Brain microvascular endothelial cell (primary cell): ENCODE data around the gene RIPOR3.
A peak's percentile ranks its signal among the peaks of the same experiment; 100 is the strongest.

ENCODE experiments used
- DNase-seq: peaks from one replicate; pipeline ENCODE4 v3.0.0-alpha.2; 2020
- H3K27ac ChIP-seq: fragments of 250-450 bp; sonication (Bioruptor Pico); 2 replicates; pipeline ENCODE4 v1.5.1; 2020; ENCODE audit warnings: mild to moderate bottlenecking, moderate library complexity
- H3K27me3 ChIP-seq: fragments of 250-450 bp; sonication (Bioruptor Pico); replicated peaks from 2 replicates; pipeline ENCODE4 v1.5.1; 2020; ENCODE audit warnings: mild to moderate bottlenecking
- H3K36me3 ChIP-seq: fragments of 250-450 bp; sonication (Bioruptor Pico); replicated peaks from 2 replicates; pipeline ENCODE4 v1.5.1; 2020; ENCODE audit warnings: mild to moderate bottlenecking
- H3K4me3 ChIP-seq: 2 replicates; pipeline ENCODE4 v1.5.1; 2011; ENCODE audit warnings: low read depth, mild to moderate bottlenecking, control low read depth, low read length, moderate library complexity
- in situ Hi-C: cut with HindIII; loops from 2 replicates; pipeline ENCODE4 v1.10.0; 2017; ENCODE audit warnings: low sequenced_read_pairs, low pct_ligation_motif_present
- TF ChIP-seq, protein P1 (sequence below): IDR thresholded peaks from 2 replicates; pipeline ENCODE4 v1.5.1; 2011; ENCODE audit warnings: low read depth, mild to moderate bottlenecking, moderate library complexity, low read length, control low read depth, inconsistent platforms; ENCODE audit errors: missing control alignments

Gene RIPOR3

DNA sequence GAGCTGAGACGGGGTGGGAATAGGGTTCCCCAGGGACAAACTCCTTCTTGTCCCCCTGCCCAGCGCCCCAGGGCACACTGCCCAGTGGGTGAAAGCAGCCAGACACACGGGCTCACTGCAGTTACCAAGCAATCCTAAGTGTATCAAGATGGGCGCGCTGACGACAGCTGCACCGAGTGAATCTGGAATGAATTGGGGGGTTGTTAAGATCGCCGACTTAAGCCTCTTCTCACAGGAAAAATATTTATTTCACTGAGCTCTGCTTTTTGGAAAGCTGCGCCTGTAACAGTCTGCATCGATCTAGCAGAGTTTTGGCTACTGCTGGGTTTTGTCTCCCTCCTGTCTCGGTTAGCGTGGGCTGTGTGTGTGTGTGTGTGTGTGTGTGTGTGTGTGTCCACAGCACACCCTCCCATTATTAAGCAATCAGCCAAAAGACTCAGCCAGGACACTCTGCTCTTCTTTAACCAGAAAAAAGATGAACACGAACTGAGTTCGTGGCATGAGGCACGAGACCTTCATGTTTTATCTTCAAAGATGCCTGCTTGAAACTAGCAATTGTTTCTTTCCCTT, 35.9 kb downstream of the RIPOR3 start:
- no peaks in the 10 kb centered on the region for H3K36me3 ChIP-seq
- in situ Hi-C loops = no loop called here
- no peaks in the 10 kb centered on the region for H3K27me3 ChIP-seq
- H3K27ac ChIP-seq = no peak overlapping the region
- H3K4me3 ChIP-seq = peak overlapping the region; percentile 17
- TF ChIP-seq, protein P1, sequence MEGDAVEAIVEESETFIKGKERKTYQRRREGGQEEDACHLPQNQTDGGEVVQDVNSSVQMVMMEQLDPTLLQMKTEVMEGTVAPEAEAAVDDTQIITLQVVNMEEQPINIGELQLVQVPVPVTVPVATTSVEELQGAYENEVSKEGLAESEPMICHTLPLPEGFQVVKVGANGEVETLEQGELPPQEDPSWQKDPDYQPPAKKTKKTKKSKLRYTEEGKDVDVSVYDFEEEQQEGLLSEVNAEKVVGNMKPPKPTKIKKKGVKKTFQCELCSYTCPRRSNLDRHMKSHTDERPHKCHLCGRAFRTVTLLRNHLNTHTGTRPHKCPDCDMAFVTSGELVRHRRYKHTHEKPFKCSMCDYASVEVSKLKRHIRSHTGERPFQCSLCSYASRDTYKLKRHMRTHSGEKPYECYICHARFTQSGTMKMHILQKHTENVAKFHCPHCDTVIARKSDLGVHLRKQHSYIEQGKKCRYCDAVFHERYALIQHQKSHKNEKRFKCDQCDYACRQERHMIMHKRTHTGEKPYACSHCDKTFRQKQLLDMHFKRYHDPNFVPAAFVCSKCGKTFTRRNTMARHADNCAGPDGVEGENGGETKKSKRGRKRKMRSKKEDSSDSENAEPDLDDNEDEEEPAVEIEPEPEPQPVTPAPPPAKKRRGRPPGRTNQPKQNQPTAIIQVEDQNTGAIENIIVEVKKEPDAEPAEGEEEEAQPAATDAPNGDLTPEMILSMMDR = no peak
- DNase-seq = no peak

DNA sequence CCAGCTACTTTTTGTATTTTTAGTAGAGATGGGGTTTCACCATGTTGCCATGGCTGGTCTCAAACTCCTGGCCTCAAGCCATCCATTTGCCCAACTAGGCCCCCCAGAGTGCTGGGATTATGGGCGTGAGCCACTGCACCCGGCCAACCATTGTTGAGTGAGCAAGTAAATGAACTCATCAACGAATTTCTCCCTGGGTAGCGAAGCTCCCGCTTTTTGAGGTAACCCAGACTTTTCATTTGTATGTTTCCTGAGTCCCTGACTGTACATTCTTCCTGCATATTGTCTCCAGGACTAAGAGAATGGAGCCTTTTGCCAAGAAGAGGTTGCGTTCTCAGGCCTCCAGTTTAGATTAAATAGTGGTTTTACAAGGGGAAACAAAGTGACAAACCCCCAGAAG, 36.4 kb downstream of the RIPOR3 start:
- H3K27ac ChIP-seq = no peak overlapping the region
- no peak for DNase-seq
- H3K27me3 ChIP-seq = no peaks in the 10 kb centered on the region
- H3K36me3 ChIP-seq = no peaks in the 10 kb centered on the region
- in situ Hi-C loops = no loop called here
- no peak overlapping the region for H3K4me3 ChIP-seq
- TF ChIP-seq, protein P1 = no peak

DNA sequence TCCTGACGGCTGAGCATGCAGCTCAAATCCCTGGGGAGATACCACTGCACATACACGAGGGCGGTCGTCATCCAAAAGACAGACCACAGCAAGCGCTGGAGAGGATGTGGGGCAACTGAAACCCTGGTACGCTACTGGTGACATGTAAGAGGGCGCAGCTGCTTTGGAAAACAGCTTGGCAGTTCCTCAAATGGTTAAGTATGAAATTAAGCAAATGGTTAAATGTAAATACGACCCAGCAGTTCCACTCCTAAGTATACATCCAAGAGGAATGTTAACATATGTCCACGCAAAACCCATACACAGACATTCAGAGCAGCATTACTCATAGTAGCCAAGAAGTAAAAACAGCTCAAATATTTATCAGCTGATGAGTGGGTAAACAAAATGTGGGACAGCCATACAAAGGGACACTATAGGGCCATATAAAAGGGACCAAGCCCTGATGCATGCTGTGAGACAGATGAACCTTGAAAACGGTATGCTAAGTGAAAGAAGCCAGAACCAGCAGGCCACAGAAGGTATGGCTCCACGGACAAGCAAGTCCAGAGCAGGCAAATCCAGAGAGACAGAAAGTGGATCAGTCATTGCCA, 38.5 kb downstream of the RIPOR3 start:
- no peaks in the 10 kb centered on the region for H3K27me3 ChIP-seq
- DNase-seq = peak; percentile 73
- H3K27ac ChIP-seq = peak overlapping the region; percentile 58
- no peak overlapping the region for H3K4me3 ChIP-seq
- in situ Hi-C loops = no loop called here
- TF ChIP-seq, protein P1 = no peak
- no peaks in the 10 kb centered on the region for H3K36me3 ChIP-seq

DNA sequence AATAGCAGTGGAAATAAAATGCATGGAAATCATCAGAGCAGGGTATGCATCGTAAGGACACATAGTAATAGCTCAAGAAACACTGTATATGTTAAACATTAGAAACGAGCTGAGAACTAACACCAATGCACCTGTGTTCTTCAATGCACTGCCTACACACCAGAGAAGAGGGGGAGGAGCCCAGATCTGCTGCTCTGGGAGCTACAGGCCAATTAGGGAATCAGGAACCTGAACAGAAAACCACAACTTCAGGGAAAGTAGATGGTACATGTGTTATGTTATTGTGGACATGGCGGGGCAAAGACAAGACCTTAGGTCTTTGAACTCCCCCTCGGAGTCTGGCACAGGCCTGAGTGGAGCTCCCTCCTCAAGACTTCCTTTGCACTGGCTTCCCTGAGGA, 39.7 kb downstream of the RIPOR3 start:
- Histone ChIP-seq H3K4me3 (no peak overlapping the region), H3K27me3 (no peaks in the 10 kb centered on the region), H3K27ac (no peak overlapping the region), H3K36me3 (no peaks in the 10 kb centered on the region)
- in situ Hi-C loops = no loop called here
- DNase-seq = no peak
- TF ChIP-seq, protein P1 = no peak

DNA sequence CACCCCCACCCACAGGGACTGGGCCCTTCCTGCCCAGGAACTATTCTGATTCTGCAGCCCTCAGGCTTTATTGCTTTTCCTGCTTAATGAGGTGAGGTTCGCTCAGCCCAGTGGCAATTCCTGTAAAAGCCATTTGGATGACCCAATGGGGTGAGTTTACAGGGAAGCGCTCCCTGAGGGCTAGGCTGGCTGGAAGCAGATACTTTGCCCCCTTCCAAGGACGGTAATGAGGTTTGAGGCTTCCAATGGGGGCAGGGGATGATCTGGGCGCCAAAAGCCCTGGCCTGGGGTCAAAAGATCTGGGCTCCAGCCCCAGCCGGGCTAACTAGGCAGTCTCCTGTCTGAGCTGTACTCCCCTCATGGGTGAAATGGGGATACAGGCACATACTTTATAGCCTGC, 41.8 kb downstream of the RIPOR3 start:
- in situ Hi-C loops = no loop called here
- no peaks in the 10 kb centered on the region for H3K27me3 ChIP-seq
- DNase-seq = no peak
- no peaks in the 10 kb centered on the region for H3K36me3 ChIP-seq
- TF ChIP-seq, protein P1 = no peak
- H3K4me3 ChIP-seq = no peak overlapping the region
- no peak overlapping the region for H3K27ac ChIP-seq

DNA sequence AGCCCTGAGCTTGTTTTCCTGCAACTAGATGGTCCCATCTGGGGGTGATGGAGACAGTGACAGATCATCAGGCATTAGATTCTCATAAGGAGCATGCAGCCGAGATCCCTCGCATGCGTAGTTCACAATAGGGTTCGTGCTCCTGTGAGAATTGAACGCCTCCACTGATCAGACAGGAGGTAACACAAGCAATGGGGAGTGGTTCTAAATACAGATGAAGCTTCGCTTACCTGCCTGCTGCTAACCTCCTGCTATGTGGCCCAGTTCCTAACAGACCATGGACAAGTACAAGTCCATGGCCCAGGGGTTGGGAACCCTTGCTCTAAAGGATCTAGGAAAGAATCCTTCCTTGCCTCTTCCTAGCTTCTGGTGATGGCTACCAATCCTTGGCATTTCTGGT, 42.7 kb downstream of the RIPOR3 start:
- Histone ChIP-seq H3K27me3 (no peaks in the 10 kb centered on the region), H3K27ac (no peak overlapping the region), H3K36me3 (no peaks in the 10 kb centered on the region), H3K4me3 (no peak overlapping the region)
- in situ Hi-C loops = no loop called here
- no peak for DNase-seq
- TF ChIP-seq, protein P1 = no peak
